ENCODE results near the gene MAVS. TPM values are rescaled to one million over a fixed set of nuclear protein-coding genes. Genes with fewer than 3 reads are reported as not detected.

Gene MAVS
- total and polyA plus RNA-seq, 4 donors: 13.2 to 39.6 (median 20.9) TPM

GRCh38 chr20:3812975-3813847 is 33.4 kb upstream of the MAVS start:
- no peak overlapping the region for H3K4me3 ChIP-seq
- no peak overlapping the region for H3K9ac ChIP-seq (ENCODE audit: insufficient read depth in 1 of 2, low read length in 2 of 2)
- WGBS, 2 donors: 73 to 87% methylated on average over 8 of the region's 8 CpGs
- no peaks in the 10 kb centered on the region for H3K9me3 ChIP-seq (ENCODE audit: control insufficient read depth in 4 of 4, insufficient read depth in 3 of 4, low read length in 3 of 4)
- no peaks in the 10 kb centered on the region for H3K27me3 ChIP-seq (ENCODE audit: control insufficient read depth in 3 of 3, insufficient read depth in 3 of 3, low read length in 2 of 3)
- peak overlapping the region in 1 of 2 donors; percentile 61 for H3K27ac ChIP-seq (ENCODE audit: low read depth in 1 of 2, low read length in 1 of 2)
- TF ChIP-seq CTCF (IDR thresholded peaks at IDR 0.05; ENCODE audit: control extremely low read depth, extremely low read depth): no peak
- H3K36me3 ChIP-seq (ENCODE audit: control insufficient read depth in 4 of 4, insufficient read depth in 4 of 4, low read length in 4 of 4): no peaks in the 10 kb centered on the region
- DNase-seq: no peak
- H3K4me1 ChIP-seq (ENCODE audit: control insufficient read depth in 5 of 5, insufficient read depth in 5 of 5, low read length in 5 of 5): peaks cover 5 to 45% (median 15%) of the 10 kb centered on the region in 5 donors
- no peak for ATAC-seq (ENCODE audit: insufficient read depth, low FRiP score)

- peaks cover 5 to 44% (median 22%) of the 10 kb centered on the region in 5 donors for H3K4me1 ChIP-seq (ENCODE audit: control insufficient read depth in 5 of 5, insufficient read depth in 5 of 5, low read length in 5 of 5)
- DNase-seq: no peak
These were observed 32.6 kb upstream of the MAVS start for GRCh38 chr20:3813848-3814581.

GRCh38 chr20:3814928-3815495 is 31.6 kb upstream of the MAVS start:
- DNase-seq (no peak), ATAC-seq (ENCODE audit: insufficient read depth, low FRiP score) (no peak)
- 86 to 88% methylated on average over 7 of the region's 7 CpGs for WGBS, 2 donors
- H3K4me3 ChIP-seq: no peak overlapping the region
- peaks cover 5 to 47% (median 22%) of the 10 kb centered on the region in 5 donors for H3K4me1 ChIP-seq (ENCODE audit: control insufficient read depth in 5 of 5, insufficient read depth in 5 of 5, low read length in 5 of 5)
- no peak overlapping the region for H3K27ac ChIP-seq (ENCODE audit: low read depth in 1 of 2, low read length in 1 of 2)
- no peaks in the 10 kb centered on the region for H3K36me3 ChIP-seq (ENCODE audit: control insufficient read depth in 4 of 4, insufficient read depth in 4 of 4, low read length in 4 of 4)
- H3K27me3 ChIP-seq (ENCODE audit: control insufficient read depth in 3 of 3, insufficient read depth in 3 of 3, low read length in 2 of 3): no peaks in the 10 kb centered on the region
- no peaks in the 10 kb centered on the region for H3K9me3 ChIP-seq (ENCODE audit: control insufficient read depth in 4 of 4, insufficient read depth in 3 of 4, low read length in 3 of 4)
- H3K9ac ChIP-seq (ENCODE audit: insufficient read depth in 1 of 2, low read length in 2 of 2): no peak overlapping the region
- TF ChIP-seq CTCF (IDR thresholded peaks at IDR 0.05; ENCODE audit: control extremely low read depth, extremely low read depth): no peak

More at GRCh38 chr20:3813848-3814581, 32.6 kb upstream of the MAVS start:
- Histone ChIP-seq H3K9me3 (ENCODE audit: control insufficient read depth in 4 of 4, insufficient read depth in 3 of 4, low read length in 3 of 4) (no peaks in the 10 kb centered on the region), H3K27me3 (ENCODE audit: control insufficient read depth in 3 of 3, insufficient read depth in 3 of 3, low read length in 2 of 3) (no peaks in the 10 kb centered on the region), H3K36me3 (ENCODE audit: control insufficient read depth in 4 of 4, insufficient read depth in 4 of 4, low read length in 4 of 4) (no peaks in the 10 kb centered on the region), H3K27ac (ENCODE audit: low read depth in 1 of 2, low read length in 1 of 2) (no peak overlapping the region), H3K4me3 (no peak overlapping the region), H3K9ac (ENCODE audit: insufficient read depth in 1 of 2, low read length in 2 of 2) (no peak overlapping the region)
- TF ChIP-seq CTCF (IDR thresholded peaks at IDR 0.05; ENCODE audit: control extremely low read depth, extremely low read depth): no peak
- ATAC-seq (ENCODE audit: insufficient read depth, low FRiP score): no peak
- 89 to 93% methylated on average over 9 to 12 of the region's 12 CpGs for WGBS, 2 donors
